Measurements from ENCODE around the gene CPNE8. TPM values are rescaled to one million over a fixed set of nuclear protein-coding genes. Genes with fewer than 3 reads are reported as not detected.

The CPNE8 gene
- total RNA-seq, result 10 to 100 TPM; 12.1 to 38.3 (median 13.4) TPM

DNA sequence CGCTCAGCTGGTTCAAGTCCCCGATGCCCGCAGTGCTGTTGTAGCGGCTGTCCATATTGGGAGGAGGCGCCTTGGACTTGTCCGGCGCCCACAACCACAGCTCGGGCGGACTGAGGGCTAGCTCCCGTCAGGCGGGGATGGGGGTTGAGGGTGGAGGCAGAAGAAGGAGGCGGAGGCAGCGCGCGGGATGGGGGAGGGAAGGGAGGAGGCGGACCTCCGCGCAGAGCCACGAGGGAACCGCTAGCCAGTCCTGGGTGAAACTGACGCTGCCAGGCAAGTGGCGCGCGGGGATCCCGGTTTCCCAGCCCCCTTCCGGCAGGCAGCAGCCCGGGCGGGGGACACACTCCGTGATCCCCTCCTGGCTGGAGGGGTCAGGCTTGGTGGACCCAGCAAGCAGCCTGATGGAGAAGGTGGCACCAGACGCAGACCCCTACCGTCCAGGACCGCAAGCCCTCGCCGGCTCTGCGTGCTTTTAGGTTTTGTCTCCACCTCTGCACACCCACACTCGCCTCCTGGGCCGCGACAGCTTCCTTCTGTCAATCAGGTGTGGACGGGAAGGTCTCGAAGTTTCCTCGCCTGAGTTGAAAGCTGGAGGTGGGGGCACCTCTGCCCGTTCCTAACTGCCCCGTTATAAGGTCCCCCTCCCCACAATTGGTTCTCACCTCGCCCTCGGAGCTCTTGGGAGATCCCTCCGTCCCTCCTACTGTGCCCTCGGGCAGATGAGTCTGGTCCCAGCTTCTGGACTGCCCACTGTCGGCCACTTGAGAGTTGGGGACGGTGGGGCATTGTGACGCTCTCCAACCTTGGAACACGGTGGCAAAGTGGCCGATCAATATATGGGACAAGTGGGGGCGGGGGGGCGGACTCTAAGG, at the start of gene CPNE8:
CPNE8 (minus strand) TSS at position 112 of the 872 bp plus-strand sequence; CDS start at position 55, 57 bp downstream.
- 0% methylated on average over 12 of the region's 54 CpGs for WGBS
- H3K27ac ChIP-seq, result peak within 1 kb of the TSS; percentile 98
- peaks cover 30% of the 10 kb centered on the region for H3K4me1 ChIP-seq
- H3K9me3 ChIP-seq, result no peaks in the 10 kb centered on the region
- H3K36me3 ChIP-seq, result no peaks in the 10 kb centered on the region
- TF ChIP-seq POLR2AphosphoS5 (IDR thresholded peaks at IDR 0.05), result no peak
- TF ChIP-seq CTCF (IDR thresholded peaks at IDR 0.05), result peak in 1 of 2 donors; percentile 9
- no peak for TF ChIP-seq EP300 (IDR thresholded peaks at IDR 0.05)
- peak in 1 of 2 donors; percentile 65 for TF ChIP-seq POLR2A (IDR thresholded peaks at IDR 0.05)
- no peaks in the 10 kb centered on the region for H3K27me3 ChIP-seq
- DNase-seq (ENCODE audit: low spot score in 2 of 2), result peak; percentile 91 to 96
- peak within 1 kb of the TSS; percentile 73 for H3K4me3 ChIP-seq

DNA sequence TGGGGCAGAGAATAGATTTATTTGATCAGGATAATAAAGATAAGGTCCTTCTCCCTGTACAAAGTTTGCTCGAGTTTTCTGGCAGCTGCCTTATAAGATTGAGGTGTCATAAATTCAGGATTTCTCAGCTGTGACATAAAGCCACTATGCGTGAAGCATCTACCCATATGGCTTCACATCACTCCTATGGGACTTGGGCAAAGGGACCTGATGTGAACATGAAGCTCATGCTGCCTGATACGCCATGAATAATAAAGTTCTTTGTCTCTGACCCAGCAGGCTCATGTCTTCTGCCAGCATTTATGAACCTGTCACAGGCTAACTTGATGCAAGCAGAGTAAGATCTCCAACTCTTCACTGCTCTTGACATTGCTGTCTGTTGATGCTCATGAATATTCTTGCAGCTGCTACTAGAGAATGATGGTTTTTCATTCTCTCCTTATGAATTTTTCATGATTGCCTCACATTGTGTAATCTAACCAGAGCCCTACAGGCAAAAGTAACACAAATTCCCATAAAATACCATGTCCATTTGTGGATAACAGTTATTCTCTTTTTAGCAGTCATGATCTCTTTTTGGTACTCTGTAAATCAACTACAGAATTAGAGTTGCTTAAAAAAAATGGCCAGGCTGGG, 49.0 kb upstream of the CPNE8 start:
- Histone ChIP-seq H3K27ac (no peak overlapping the region), H3K27me3 (no peaks in the 10 kb centered on the region), H3K36me3 (no peaks in the 10 kb centered on the region), H3K9me3 (no peaks in the 10 kb centered on the region), H3K4me3 (no peak overlapping the region), H3K4me1 (no peaks in the 10 kb centered on the region)
- DNase-seq (ENCODE audit: low spot score in 2 of 2), result no peak
- 80% methylated on average over 3 of the region's 3 CpGs for WGBS
- TF ChIP-seq POLR2A (IDR thresholded peaks at IDR 0.05) (no peak), CTCF (IDR thresholded peaks at IDR 0.05) (no peak), EP300 (IDR thresholded peaks at IDR 0.05) (no peak), POLR2AphosphoS5 (IDR thresholded peaks at IDR 0.05) (no peak)

- no peak for TF ChIP-seq POLR2AphosphoS5 (IDR thresholded peaks at IDR 0.05)
- Histone ChIP-seq H3K36me3 (no peaks in the 10 kb centered on the region), H3K4me1 (no peaks in the 10 kb centered on the region), H3K9me3 (no peaks in the 10 kb centered on the region), H3K27ac (no peak overlapping the region), H3K4me3 (no peak overlapping the region), H3K27me3 (no peaks in the 10 kb centered on the region)
- DNase-seq (ENCODE audit: low spot score in 2 of 2), result no peak
- 78% methylated on average over 2 of the region's 2 CpGs for WGBS
These were observed 44.0 kb upstream of the CPNE8 start for GRCh38 chr12:38949363-38949762.

DNA sequence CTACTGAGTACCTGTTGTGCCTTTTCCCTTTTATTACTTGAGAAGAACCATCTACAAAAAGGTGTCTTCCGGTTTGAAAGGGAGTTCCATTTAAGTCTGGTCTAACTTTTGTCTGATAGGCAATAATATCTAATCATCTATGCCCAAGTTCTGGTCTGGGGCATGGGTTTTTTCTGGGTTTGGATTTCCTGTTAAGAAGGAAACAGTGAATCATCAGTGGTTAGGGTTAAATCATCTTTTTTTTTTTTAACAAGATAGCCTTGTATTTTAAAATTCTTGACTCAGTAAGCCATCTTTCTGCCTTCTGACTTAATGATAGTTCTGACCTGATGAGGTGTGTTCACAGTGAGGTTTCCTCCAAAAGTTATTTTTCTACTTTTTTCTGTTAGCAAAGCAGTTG, 29.3 kb upstream of the CPNE8 start:
- no peak for TF ChIP-seq EP300 (IDR thresholded peaks at IDR 0.05)
- TF ChIP-seq POLR2AphosphoS5 (IDR thresholded peaks at IDR 0.05), result no peak
- TF ChIP-seq POLR2A (IDR thresholded peaks at IDR 0.05), result no peak
- no peak for TF ChIP-seq CTCF (IDR thresholded peaks at IDR 0.05)
- no peaks in the 10 kb centered on the region for H3K9me3 ChIP-seq
- H3K27ac ChIP-seq, result no peak overlapping the region
- no peak for DNase-seq (ENCODE audit: low spot score in 2 of 2)
- H3K27me3 ChIP-seq, result no peaks in the 10 kb centered on the region
- WGBS, result 79% methylated on average over 1 of the region's 1 CpG
- no peaks in the 10 kb centered on the region for H3K4me1 ChIP-seq
- H3K36me3 ChIP-seq, result no peaks in the 10 kb centered on the region
- H3K4me3 ChIP-seq, result no peak overlapping the region

DNA sequence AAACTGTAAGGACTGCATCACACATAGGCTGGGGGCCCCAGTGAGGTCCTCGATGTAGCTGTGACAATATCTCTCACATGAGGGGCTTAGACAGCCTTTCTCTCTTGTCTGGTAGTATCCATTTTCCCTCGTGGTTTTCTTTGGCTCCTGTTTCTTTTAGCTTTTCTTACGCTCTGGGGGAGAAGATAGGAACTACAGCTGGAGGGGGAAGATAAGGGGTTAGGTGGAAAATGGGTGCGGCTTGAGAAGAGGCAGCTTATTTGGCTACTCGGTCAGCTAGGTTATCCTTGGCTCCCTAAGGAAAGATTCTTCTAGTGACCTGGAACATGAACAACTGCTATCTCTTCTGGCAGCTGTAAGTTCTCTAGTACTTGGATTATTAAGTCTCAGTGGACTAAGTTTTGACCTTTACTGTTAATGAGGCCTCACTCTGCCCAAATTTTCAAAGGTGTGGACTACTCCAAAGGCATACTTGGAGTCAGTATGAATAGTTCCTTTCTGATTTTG, 28.7 kb upstream of the CPNE8 start:
- Histone ChIP-seq H3K9me3 (no peaks in the 10 kb centered on the region), H3K4me1 (no peaks in the 10 kb centered on the region), H3K36me3 (no peaks in the 10 kb centered on the region), H3K27me3 (no peaks in the 10 kb centered on the region), H3K27ac (no peak overlapping the region), H3K4me3 (no peak overlapping the region)
- no peak for DNase-seq (ENCODE audit: low spot score in 2 of 2)
- WGBS, result 85% methylated on average over 5 of the region's 5 CpGs
- TF ChIP-seq POLR2AphosphoS5 (IDR thresholded peaks at IDR 0.05) (no peak), EP300 (IDR thresholded peaks at IDR 0.05) (no peak), POLR2A (IDR thresholded peaks at IDR 0.05) (no peak), CTCF (IDR thresholded peaks at IDR 0.05) (no peak)
